HCT116 (cell line): ENCODE measurements around the gene ADAMTS4. TPM values are rescaled to one million over a fixed set of nuclear protein-coding genes. Genes with fewer than 3 reads are reported as not detected.

Source experiments
- ATAC-seq: fragments of 200-7000 bp; cut with Tn5 transposase; 2 replicates; pipeline ENCODE4 v1.9.1; 2020; ENCODE audit warnings: mild to moderate bottlenecking, moderate library complexity
- BruUV-seq: library from RNA; stranded (reverse); fragments of 400-500 nt; replicated peaks from 2 replicates; lab custom pipeline; 2021; lab: Mats Ljungman, UMichigan
- CTCF ChIA-PET: fragments of 300-600 bp; sonication (Branson Sonifier 250); formaldehyde crosslinking; loops from one replicate; lab custom pipeline; 2021; ENCODE audit warnings: antibody characterized with exemption; lab: Charles Lee
- POLR2A ChIA-PET: fragments of 300-600, 350-600 bp; sonication (Branson Sonifier 250); formaldehyde crosslinking; loops from one replicate; lab custom pipeline; 2021; ENCODE audit warnings: antibody characterized with exemption; lab: Charles Lee
- RAD21 ChIA-PET, 2 experiments: fragments of 300-600 bp; sonication (Branson Sonifier 250); formaldehyde crosslinking; loops; one replicate each; lab custom pipeline; 2023; ENCODE audit warnings: low total read pairs in 2 of 2; ENCODE audit not compliant: uncharacterized antibody in 2 of 2, unreplicated experiment in 2 of 2, low non-redundant PET in 1 of 2; lab: Charles Lee
- DNase-seq: peaks from one replicate; pipeline ENCODE4 v3.0.0-alpha.2; 2010; ENCODE audit warnings: low read depth, low spot score
- H2AFZ ChIP-seq: fragments of 200-600 bp; shearing (Covaris generic), sonication (generic); 2 replicates; pipeline ENCODE4 v1.6.1; 2017; ENCODE audit warnings: low read depth, mixed run types, mixed read lengths, antibody characterized with exemption, low read length; ENCODE audit not compliant: poor library complexity, severe bottlenecking
- H3K27ac ChIP-seq: 2 replicates; pipeline ENCODE4 v1.5.1; 2012; ENCODE audit warnings: low read depth, low read length
- H3K27me3 ChIP-seq: fragments of 200-600 bp; sonication (generic); 2 replicates; pipeline ENCODE4 v1.6.1; 2016; ENCODE audit warnings: mixed run types, low read length, mixed read lengths; ENCODE audit not compliant: insufficient read depth
- H3K36me3 ChIP-seq, 2 experiments: fragments of 200-500 bp in 1 of 2; fragments of 200-600 bp in 1 of 2; sonication (Bioruptor generic) in 1 of 2; sonication (generic) in 1 of 2; 2 replicates each; pipeline versions ENCODE4 v1.5.1 to v1.6.1; 2014 to 2016; ENCODE audit warnings: low read length in 2 of 2, inconsistent platforms in 1 of 2, mixed read lengths in 1 of 2, mixed run types in 1 of 2; ENCODE audit not compliant: insufficient read depth in 2 of 2, control insufficient read depth in 1 of 2
- H3K4me1 ChIP-seq, 2 experiments: fragments of 200-600 bp in 1 of 2; sonication (generic) in 1 of 2; 2 replicates each; pipeline versions ENCODE4 v1.5.1 to v1.6.1; 2012 to 2017; ENCODE audit warnings: low read length in 2 of 2, inconsistent platforms in 1 of 2, mild to moderate bottlenecking in 1 of 2, mixed read lengths in 1 of 2, mixed run types in 1 of 2, moderate library complexity in 1 of 2; ENCODE audit not compliant: insufficient read depth in 2 of 2, control insufficient read depth in 1 of 2
- H3K4me2 ChIP-seq: fragments of 200-600 bp; sonication (generic); 2 replicates; pipeline ENCODE4 v1.6.1; 2017; ENCODE audit warnings: mixed run types, low read length, mixed read lengths
- H3K4me3 ChIP-seq, 2 experiments: fragments of 200-600 bp in 1 of 2; sonication (generic) in 1 of 2; replicated peaks in 1 of 2; 2 replicates each; pipeline ENCODE4 v1.5.1; 2011 to 2016; ENCODE audit warnings: low read length in 2 of 2, control low read depth in 1 of 2, low read depth in 1 of 2, mild to moderate bottlenecking in 1 of 2, mixed read lengths in 1 of 2, mixed run types in 1 of 2
- H3K79me2 ChIP-seq: fragments of 200-600 bp; sonication (generic); 2 replicates; pipeline ENCODE4 v1.6.1; 2017; ENCODE audit warnings: mild to moderate bottlenecking, mixed run types, low read length, moderate library complexity, mixed read lengths; ENCODE audit not compliant: insufficient read depth
- H3K9ac ChIP-seq: fragments of 200-600 bp; sonication (generic); 2 replicates; pipeline ENCODE4 v1.6.1; 2016; ENCODE audit warnings: low read length, mixed read lengths
- H3K9me2 ChIP-seq: fragments of 200-600 bp; sonication (generic), shearing (Covaris generic); 2 replicates; pipeline ENCODE4 v1.6.1; 2017; ENCODE audit warnings: mixed run types, mild to moderate bottlenecking, moderate library complexity; ENCODE audit not compliant: insufficient read depth
- H3K9me3 ChIP-seq, 2 experiments: fragments of 200-500 bp in 1 of 2; fragments of 200-600 bp in 1 of 2; sonication (Bioruptor generic) in 1 of 2; sonication (generic) in 1 of 2; 2 replicates each; pipeline ENCODE4 v1.6.1; 2014 to 2017; ENCODE audit warnings: low read length in 2 of 2, mixed read lengths in 2 of 2, inconsistent platforms in 1 of 2, low read depth in 1 of 2, mild to moderate bottlenecking in 1 of 2, mixed run types in 1 of 2, moderate library complexity in 1 of 2; ENCODE audit not compliant: control insufficient read depth in 1 of 2, insufficient read depth in 1 of 2
- H4K20me1 ChIP-seq: fragments of 200-600 bp; sonication (generic), shearing (Covaris generic); 2 replicates; pipeline ENCODE4 v1.6.1; 2017; ENCODE audit warnings: mixed run types, mild to moderate bottlenecking, moderate library complexity; ENCODE audit not compliant: insufficient read depth
- CTCF ChIP-seq, 3 experiments: fragments of 200-600 bp in 1 of 3; sonication (generic) in 1 of 3; IDR thresholded peaks in 2 of 3; conservative IDR thresholded peaks in 1 of 3; 2 replicates each; pipeline ENCODE4 v1.5.1; 2012 to 2017; ENCODE audit warnings: low read depth in 2 of 3, low read length in 2 of 3, antibody characterized with exemption in 1 of 3, borderline replicate concordance in 1 of 3, control low read depth in 1 of 3, mild to moderate bottlenecking in 1 of 3, mixed read lengths in 1 of 3, mixed run types in 1 of 3, moderate library complexity in 1 of 3; ENCODE audit not compliant: insufficient read depth in 1 of 3
- RAD21 ChIP-seq: IDR thresholded peaks from 2 replicates; pipeline ENCODE4 v1.6.1; 2012; ENCODE audit warnings: low read depth, mild to moderate bottlenecking
- ZFX ChIP-seq: fragments of 450-650 bp; IDR thresholded peaks from 2 replicates; pipeline ENCODE4 v1.6.1; 2017
- intact Hi-C: fragments of 100-400 bp; cut with micrococcal nuclease; formaldehyde crosslinking; loops from 2 replicates; pipeline ENCODE4 v1.10.0; 2022
- total RNA-seq: library from RNA; stranded (reverse); gene quantifications from one replicate; pipeline ENCODE4 v1.2.1, GENCODE V29; 2021; ENCODE audit not compliant: unreplicated experiment

The ADAMTS4 gene
- total RNA-seq, 1 experiment from 2014 or later, result not detected

GRCh38 chr1:161192476-161193465, 6.1 kb downstream of the ADAMTS4 start:
- ChIA-PET POLR2A (interaction anchor here (2.2 kb wide), 1 partner anchor 10 kb away, joined by 9 read pairs; the partner anchor contains the start of gene NDUFS2), CTCF (interaction anchor here (0.8 to 1.6 kb wide), 3 partner anchors 9 to 189 kb away, joined by 3 to 6 read pairs (median 3); partner anchors contain the start of gene NDUFS2)
- BruUV-seq, result no TSS peak

More at GRCh38 chr1:161192476-161193465, 6.1 kb downstream of the ADAMTS4 start:
- Histone ChIP-seq H3K79me2 (no peaks in the 10 kb centered on the region), H3K4me3 (no peak overlapping the region), H3K36me3 (no peaks in the 10 kb centered on the region), H4K20me1 (no peaks in the 10 kb centered on the region), H3K9me3 (no peaks in the 10 kb centered on the region), H3K9ac (no peak overlapping the region), H3K9me2 (no peaks in the 10 kb centered on the region), H2AFZ (peak overlapping the region; percentile 77), H3K4me1 (peaks cover 0 to 5% of the 10 kb centered on the region in 2 experiments; a peak in 1 of 4 replicates), H3K4me2 (no peak overlapping the region), H3K27me3 (no peaks in the 10 kb centered on the region), H3K27ac (no peak overlapping the region; the same call in 1 of the 2 replicates)
- RAD21 ChIA-PET, result no interaction called here
- ATAC-seq (peak; percentile 94), DNase-seq (peak; percentile 54)
- intact Hi-C loops, result no loop called here
- TF ChIP-seq ZFX, result no peak
- TF ChIP-seq CTCF (IDR thresholded peaks at IDR 0.05 in 2 of 3, conservative IDR thresholded peaks at IDR 0.05 in 1 of 3; ENCODE audit: borderline replicate concordance in 1 of 3, insufficient read depth in 1 of 3, low read depth in 2 of 3, low read length in 2 of 3), result peak; percentile 82 to 93 (median 85)
- peak; percentile 84 for TF ChIP-seq RAD21
